Gastroesophageal sphincter (tissue), 4 donors: ENCODE data around the gene PEPD. TPM values are rescaled to one million over a fixed set of nuclear protein-coding genes. Genes with fewer than 3 reads are reported as not detected.

ENCODE experiments used
- ATAC-seq: fragments of 150-250 bp; one replicate; pipeline ENCODE4 v1.9.1; 2016; ENCODE audit warnings: mild to moderate bottlenecking, moderate library complexity
- H3K27ac ChIP-seq, 4 donors: fragments of 200-600 bp; sonication (generic) in 3 of 4; 1 replicate in 3 of 4; 2 replicates in 1 of 4; pipeline ENCODE4 v1.5.1; 2016 to 2019
- H3K27me3 ChIP-seq: fragments of 200-600 bp; sonication (generic); one replicate; pipeline ENCODE4 v1.5.1; 2019
- H3K36me3 ChIP-seq, 2 donors: fragments of 200-600 bp; sonication (generic); one replicate each; pipeline ENCODE4 v1.5.1; 2019; ENCODE audit warnings: control low read depth in 1 of 2
- H3K4me1 ChIP-seq, 3 donors: fragments of 200-600 bp; sonication (generic); 1 replicate in 2 of 3; 2 replicates in 1 of 3; pipeline ENCODE4 v1.5.1; 2016 to 2019; ENCODE audit warnings: control low read depth in 2 of 3
- H3K4me3 ChIP-seq, 2 donors: fragments of 200-600 bp; sonication (generic); one replicate each; pipeline ENCODE4 v1.5.1; 2019; ENCODE audit warnings: mild to moderate bottlenecking in 1 of 2, moderate library complexity in 1 of 2
- H3K9me3 ChIP-seq, 3 donors: fragments of 200-600 bp; sonication (generic); one replicate each; pipeline ENCODE4 v1.5.1; 2017 to 2019; ENCODE audit warnings: control low read depth in 2 of 3
- CTCF ChIP-seq, 4 experiments: fragments of 200-600 bp in 2 of 4; fragments of 450-650 bp in 2 of 4; sonication (generic) in 1 of 4; IDR thresholded peaks; one replicate each; pipeline ENCODE4 v1.5.1; 2017 to 2019; ENCODE audit warnings: antibody characterized with exemption in 4 of 4, mild to moderate bottlenecking in 2 of 4, moderate library complexity in 2 of 4
- EP300 ChIP-seq: sonication (generic); formaldehyde crosslinking; IDR thresholded peaks from one replicate; pipeline ENCODE4 v1.6.1; 2017; ENCODE audit warnings: antibody characterized with exemption, mild to moderate bottlenecking
- POLR2A ChIP-seq, 2 donors: fragments of 450-650 bp; IDR thresholded peaks; one replicate each; pipeline ENCODE4 v1.6.1; 2017; ENCODE audit warnings: antibody characterized with exemption in 2 of 2, mild to moderate bottlenecking in 2 of 2, moderate library complexity in 1 of 2
- POLR2AphosphoS5 ChIP-seq: sonication (generic); formaldehyde crosslinking; IDR thresholded peaks from one replicate; pipeline ENCODE4 v1.6.1; 2017; ENCODE audit warnings: antibody characterized with exemption
- WGBS, 2 donors: methylation state at CpG; one replicate each; pipeline ENCODE4 v1.1.5; 2018; ENCODE audit warnings: low coverage in 1 of 2; 5-methylcytosine and 5-hydroxymethylcytosine counted together
- total RNA-seq, 4 donors: library from RNA; depleted of rRNA; stranded (reverse); fragments of >200 nt; gene quantifications; one replicate each; pipeline ENCODE4 v1.1.0, GENCODE V29; 2016

PEPD gene
- total RNA-seq, 4 donors from 2014 or later: 61.3 to 77.7 (median 69.6) TPM

- no peaks in the 10 kb centered on the region for H3K27me3 ChIP-seq
- TF ChIP-seq EP300: no peak
- no peak for TF ChIP-seq POLR2A (IDR thresholded peaks at IDR 0.05)
- TF ChIP-seq POLR2AphosphoS5: no peak
- no peak for TF ChIP-seq CTCF (IDR thresholded peaks at IDR 0.05)
- 80 to 85% methylated on average over 1 to 5 of the region's 6 CpGs for WGBS, 2 donors
- ATAC-seq: no peak
- H3K9me3 ChIP-seq: no peaks in the 10 kb centered on the region
- no peak overlapping the region for H3K4me3 ChIP-seq
- no peaks in the 10 kb centered on the region for H3K4me1 ChIP-seq
- peaks cover 0 to 46% of the 10 kb centered on the region in 2 donors for H3K36me3 ChIP-seq
- no peak overlapping the region for H3K27ac ChIP-seq
Measured at GRCh38 chr19:33449799-33450198, 71.8 kb downstream of the PEPD start.

GRCh38 chr19:33448159-33448516 lies 73.5 kb downstream of the PEPD start:
- Histone ChIP-seq H3K36me3 (peaks cover 0 to 57% of the 10 kb centered on the region in 2 donors), H3K4me3 (no peak overlapping the region), H3K27me3 (no peaks in the 10 kb centered on the region), H3K4me1 (no peaks in the 10 kb centered on the region), H3K9me3 (no peaks in the 10 kb centered on the region), H3K27ac (no peak overlapping the region)
- TF ChIP-seq CTCF (IDR thresholded peaks at IDR 0.05) (no peak), EP300 (no peak), POLR2A (IDR thresholded peaks at IDR 0.05) (no peak), POLR2AphosphoS5 (no peak)
- ATAC-seq: no peak
- 82% methylated on average over 4 of the region's 9 CpGs; no CpG with 5 or more reads in 1 of the 2 donors for WGBS, 2 donors

- no peaks in the 10 kb centered on the region for H3K9me3 ChIP-seq
- ATAC-seq: no peak
- no peak overlapping the region for H3K27ac ChIP-seq
- H3K4me1 ChIP-seq: no peaks in the 10 kb centered on the region
- no peak overlapping the region for H3K4me3 ChIP-seq
- WGBS, 2 donors: 80 to 85% methylated on average over 4 to 8 of the region's 18 CpGs
- H3K36me3 ChIP-seq: peaks cover 0 to 57% of the 10 kb centered on the region in 2 donors
- H3K27me3 ChIP-seq: no peaks in the 10 kb centered on the region
- TF ChIP-seq POLR2AphosphoS5: no peak
- TF ChIP-seq CTCF (IDR thresholded peaks at IDR 0.05): no peak
- no peak for TF ChIP-seq EP300
- no peak for TF ChIP-seq POLR2A (IDR thresholded peaks at IDR 0.05)
Measured at GRCh38 chr19:33447336-33448158, 74.0 kb downstream of the PEPD start.

GRCh38 chr19:33446330-33447293 lies 75.0 kb downstream of the PEPD start:
- ATAC-seq: no peak
- 83 to 92% methylated on average over 2 to 4 of the region's 23 CpGs for WGBS, 2 donors
- TF ChIP-seq POLR2A (IDR thresholded peaks at IDR 0.05) (no peak), EP300 (no peak), CTCF (IDR thresholded peaks at IDR 0.05) (no peak), POLR2AphosphoS5 (no peak)
- H3K4me3 ChIP-seq: no peak overlapping the region
- H3K27ac ChIP-seq: no peak overlapping the region
- H3K9me3 ChIP-seq: no peaks in the 10 kb centered on the region
- H3K27me3 ChIP-seq: no peaks in the 10 kb centered on the region
- H3K4me1 ChIP-seq: no peaks in the 10 kb centered on the region
- peaks cover 0 to 57% of the 10 kb centered on the region in 2 donors for H3K36me3 ChIP-seq
